SK-N-SH (cell line): ENCODE measurements around the gene ANO10. TPM values are rescaled to one million over a fixed set of nuclear protein-coding genes. Genes with fewer than 3 reads are reported as not detected.

Source experiments
- CTCF ChIA-PET: fragments of 300-600, 350-600 bp; formaldehyde crosslinking; extraction: SDS; loops from one replicate; lab custom pipeline; 2021; lab: Yijun Ruan, JAX
- POLR2A ChIA-PET: fragments of 350-600 bp; sonication (Branson Sonifier 250); formaldehyde crosslinking; extraction: SDS; loops from one replicate; lab custom pipeline; 2020; ENCODE audit warnings: antibody characterized with exemption, inconsistent platforms; lab: Yijun Ruan, JAX
- DNase-seq: peaks from one replicate; pipeline ENCODE4 v3.0.0; 2012
- H2AFZ ChIP-seq: fragments of 200-600 bp; sonication (generic); 2 replicates; pipeline ENCODE4 v1.8.1; 2016; ENCODE audit warnings: antibody characterized with exemption, mild to moderate bottlenecking, low read depth
- H3F3A ChIP-seq: fragments of 200-600 bp; sonication (generic); replicated peaks from 2 replicates; pipeline ENCODE3; 2016; ENCODE audit warnings: antibody characterized with exemption, mild to moderate bottlenecking; ENCODE audit not compliant: insufficient read depth
- H3K27ac ChIP-seq, 2 experiments: fragments of 200-500 bp in 1 of 2; fragments of 200-600 bp in 1 of 2; sonication (Bioruptor generic) in 1 of 2; sonication (generic), shearing (Covaris generic) in 1 of 2; 2 replicates each; pipeline versions ENCODE4 v1.5.1 to v1.6.1; 2014 to 2016; ENCODE audit warnings: low read depth in 2 of 2, inconsistent platforms in 1 of 2, low read length in 1 of 2, mild to moderate bottlenecking in 1 of 2, mixed read lengths in 1 of 2
- H3K27me3 ChIP-seq: fragments of 200-600 bp; sonication (generic), shearing (Covaris generic); 2 replicates; pipeline ENCODE4 v1.6.1; 2016; ENCODE audit warnings: mixed run types; ENCODE audit not compliant: insufficient read depth
- H3K36me3 ChIP-seq, 2 experiments: fragments of 200-500 bp in 1 of 2; fragments of 200-600 bp in 1 of 2; sonication (Bioruptor generic) in 1 of 2; sonication (generic) in 1 of 2; replicated peaks in 1 of 2; 2 replicates each; pipeline versions ENCODE3 to v1.5.1; 2014 to 2016; ENCODE audit warnings: low read length in 1 of 2, mild to moderate bottlenecking in 1 of 2; ENCODE audit not compliant: insufficient read depth in 2 of 2, control insufficient read depth in 1 of 2
- H3K4me1 ChIP-seq, 2 experiments: fragments of 200-500 bp in 1 of 2; fragments of 200-600 bp in 1 of 2; sonication (Bioruptor generic) in 1 of 2; sonication (generic), shearing (Covaris generic) in 1 of 2; 2 replicates each; pipeline versions ENCODE4 v1.5.1 to v1.6.1; 2014 to 2016; ENCODE audit warnings: low read depth in 1 of 2, low read length in 1 of 2, mixed run types in 1 of 2; ENCODE audit not compliant: insufficient read depth in 2 of 2, control insufficient read depth in 1 of 2
- H3K4me2 ChIP-seq: fragments of 200-600 bp; sonication (generic), shearing (Covaris generic); 2 replicates; pipeline ENCODE4 v1.6.1; 2017; ENCODE audit warnings: mixed run types
- H3K4me3 ChIP-seq, 2 experiments: fragments of 200-500 bp in 1 of 2; fragments of 200-600 bp in 1 of 2; sonication (Bioruptor generic) in 1 of 2; sonication (generic), shearing (Covaris generic) in 1 of 2; 2 replicates each; pipeline versions ENCODE4 v1.5.1 to v1.8.1; 2014 to 2016; ENCODE audit warnings: low read depth in 2 of 2, inconsistent platforms in 1 of 2, low read length in 1 of 2, mild to moderate bottlenecking in 1 of 2, mixed read lengths in 1 of 2, moderate library complexity in 1 of 2
- H3K79me2 ChIP-seq: fragments of 200-600 bp; sonication (generic); 2 replicates; pipeline ENCODE4 v1.8.1; 2017; ENCODE audit warnings: mild to moderate bottlenecking; ENCODE audit not compliant: insufficient read depth
- H3K9ac ChIP-seq: fragments of 200-600 bp; sonication (generic); 2 replicates; pipeline ENCODE4 v1.6.1; 2017; ENCODE audit warnings: mixed run types
- H3K9me2 ChIP-seq: fragments of 200-600 bp; sonication (generic); 2 replicates; pipeline ENCODE4 v1.6.1; 2017; ENCODE audit warnings: mixed run types
- H3K9me3 ChIP-seq: fragments of 200-600 bp; sonication (generic); 2 replicates; pipeline ENCODE4 v1.6.1; 2017; ENCODE audit warnings: mixed run types, mild to moderate bottlenecking, moderate library complexity
- H4K20me1 ChIP-seq: fragments of 200-600 bp; sonication (generic); 2 replicates; pipeline ENCODE4 v1.6.1; 2017; ENCODE audit warnings: mild to moderate bottlenecking, mixed run types; ENCODE audit not compliant: insufficient read depth
- ELF1 ChIP-seq: IDR thresholded peaks from 2 replicates; pipeline ENCODE4 v1.4.0; 2012
- FOXM1 ChIP-seq: IDR thresholded peaks from 2 replicates; pipeline ENCODE4 v1.4.0; 2012; ENCODE audit warnings: low read depth, mild to moderate bottlenecking
- GATA2 ChIP-seq: sonication (generic); formaldehyde crosslinking; IDR thresholded peaks from 2 replicates; pipeline ENCODE4 v1.5.0; 2020; ENCODE audit warnings: mild to moderate bottlenecking, missing genetic modification reagents
- MEF2A ChIP-seq: IDR thresholded peaks from 2 replicates; pipeline ENCODE4 v1.4.0; 2012; ENCODE audit warnings: low read depth, borderline replicate concordance
- MXI1 ChIP-seq: IDR thresholded peaks from 2 replicates; pipeline ENCODE4 v1.6.1; 2012; ENCODE audit warnings: mild to moderate bottlenecking, low read depth, low read length, improper control_type of control experiment
- NFIC ChIP-seq: IDR thresholded peaks from 2 replicates; pipeline ENCODE4 v1.4.0; 2012; ENCODE audit warnings: borderline replicate concordance
- POLR2AphosphoS5 ChIP-seq: IDR thresholded peaks from 2 replicates; pipeline ENCODE4 v1.6.1; 2012; ENCODE audit warnings: low read depth, low read length
- RAD21 ChIP-seq: IDR thresholded peaks from 2 replicates; pipeline ENCODE4 v1.6.1; 2012; ENCODE audit warnings: mild to moderate bottlenecking, low read length
- RFX5 ChIP-seq: IDR thresholded peaks from 2 replicates; pipeline ENCODE4 v1.6.1; 2012; ENCODE audit warnings: mild to moderate bottlenecking, improper control_type of control experiment, low read length
- RXRA ChIP-seq: IDR thresholded peaks from 2 replicates; pipeline ENCODE4 v1.4.0; 2012; ENCODE audit warnings: low read depth, mild to moderate bottlenecking, borderline replicate concordance
- SIN3A ChIP-seq: IDR thresholded peaks from 2 replicates; pipeline ENCODE4 v1.6.1; 2012; ENCODE audit warnings: low read depth, mild to moderate bottlenecking, low read length, moderate library complexity, borderline replicate concordance
- WGBS: methylation state at CpG from one replicate; pipeline ENCODE4 v1.1.6; 2017; ENCODE audit warnings: low lambda C conversion rate; 5-methylcytosine and 5-hydroxymethylcytosine counted together
- polyA plus RNA-seq, 3 experiments: library from polyadenylated mRNA; depleted of rRNA; stranded (reverse); fragments of >200 nt; gene quantifications; 2 replicates each; pipeline ENCODE4 v1.2.3, GENCODE V29; 2012
- TF ChIP-seq, protein P1 (sequence below): IDR thresholded peaks from 2 replicates; pipeline ENCODE4; 2012
- TF ChIP-seq, protein P2 (sequence below): fragments of 150-350 bp; IDR thresholded peaks from 2 replicates; pipeline ENCODE4 v1.6.1; 2016; ENCODE audit warnings: mild to moderate bottlenecking, low read depth, low read length
- TF ChIP-seq, protein P3 (sequence below): IDR thresholded peaks from 2 replicates; pipeline ENCODE4 v1.4.0; 2012; ENCODE audit warnings: low read depth, borderline replicate concordance
- TF ChIP-seq, protein P4 (sequence below): IDR thresholded peaks from 2 replicates; pipeline ENCODE4 v1.4.0; 2012; ENCODE audit warnings: low read depth, borderline replicate concordance
- TF ChIP-seq, protein P5 (sequence below): IDR thresholded peaks from 2 replicates; pipeline ENCODE4 v1.4.0; 2012; ENCODE audit warnings: low read depth
- TF ChIP-seq, protein P6 (sequence below): fragments of 150-350 bp; IDR thresholded peaks from 2 replicates; pipeline ENCODE4 v1.6.1; 2017; ENCODE audit warnings: antibody characterized with exemption, low read length, low read depth, borderline replicate concordance

Gene ANO10
- polyA plus RNA-seq, 1 of the 3 experiments (the other 2 are of a cell fraction): 16.8 TPM

DNA sequence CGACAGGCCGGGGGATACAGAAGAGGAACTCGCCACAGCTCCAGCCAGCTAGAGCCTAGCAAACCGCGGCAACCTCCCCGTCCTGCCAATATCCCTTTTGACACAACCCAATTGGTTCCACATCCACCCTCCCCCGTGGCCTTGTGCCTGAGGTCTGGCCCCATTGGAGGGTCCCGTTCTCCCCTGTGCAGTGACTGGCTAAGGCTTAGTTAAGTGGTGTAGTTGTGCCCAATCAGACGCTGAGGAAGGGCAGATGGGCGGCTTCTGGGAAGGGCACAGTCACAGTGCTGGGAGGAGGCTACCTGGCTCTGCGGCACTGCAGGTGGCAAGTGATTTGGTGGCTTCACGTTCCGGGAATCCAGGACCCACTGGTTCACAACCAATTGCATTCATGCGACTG is 256.9 kb downstream of the ANO10 start:
- Histone ChIP-seq H3K79me2 (no peaks in the 10 kb centered on the region), H3K4me3 (no peak overlapping the region), H3K9ac (no peak overlapping the region), H2AFZ (no peak overlapping the region), H3K27me3 (no peaks in the 10 kb centered on the region), H3K9me2 (no peaks in the 10 kb centered on the region), H3K36me3 (no peaks in the 10 kb centered on the region), H3K4me1 (no peaks in the 10 kb centered on the region; a peak in 1 of 4 replicates), H3K4me2 (no peak overlapping the region), H3K27ac (no peak overlapping the region), H3F3A (no peaks in the 10 kb centered on the region), H3K9me3 (no peaks in the 10 kb centered on the region), H4K20me1 (no peaks in the 10 kb centered on the region)
- TF ChIP-seq MEF2A (no peak), RAD21 (no peak), POLR2AphosphoS5 (no peak), FOXM1 (no peak)
- TF ChIP-seq, protein P1, sequence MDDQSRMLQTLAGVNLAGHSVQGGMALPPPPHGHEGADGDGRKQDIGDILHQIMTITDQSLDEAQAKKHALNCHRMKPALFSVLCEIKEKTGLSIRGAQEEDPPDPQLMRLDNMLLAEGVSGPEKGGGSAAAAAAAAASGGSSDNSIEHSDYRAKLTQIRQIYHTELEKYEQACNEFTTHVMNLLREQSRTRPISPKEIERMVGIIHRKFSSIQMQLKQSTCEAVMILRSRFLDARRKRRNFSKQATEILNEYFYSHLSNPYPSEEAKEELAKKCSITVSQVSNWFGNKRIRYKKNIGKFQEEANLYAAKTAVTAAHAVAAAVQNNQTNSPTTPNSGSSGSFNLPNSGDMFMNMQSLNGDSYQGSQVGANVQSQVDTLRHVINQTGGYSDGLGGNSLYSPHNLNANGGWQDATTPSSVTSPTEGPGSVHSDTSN: no peak
- TF ChIP-seq, protein P2, sequence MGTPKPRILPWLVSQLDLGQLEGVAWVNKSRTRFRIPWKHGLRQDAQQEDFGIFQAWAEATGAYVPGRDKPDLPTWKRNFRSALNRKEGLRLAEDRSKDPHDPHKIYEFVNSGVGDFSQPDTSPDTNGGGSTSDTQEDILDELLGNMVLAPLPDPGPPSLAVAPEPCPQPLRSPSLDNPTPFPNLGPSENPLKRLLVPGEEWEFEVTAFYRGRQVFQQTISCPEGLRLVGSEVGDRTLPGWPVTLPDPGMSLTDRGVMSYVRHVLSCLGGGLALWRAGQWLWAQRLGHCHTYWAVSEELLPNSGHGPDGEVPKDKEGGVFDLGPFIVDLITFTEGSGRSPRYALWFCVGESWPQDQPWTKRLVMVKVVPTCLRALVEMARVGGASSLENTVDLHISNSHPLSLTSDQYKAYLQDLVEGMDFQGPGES: no peak
- TF ChIP-seq, protein P3, sequence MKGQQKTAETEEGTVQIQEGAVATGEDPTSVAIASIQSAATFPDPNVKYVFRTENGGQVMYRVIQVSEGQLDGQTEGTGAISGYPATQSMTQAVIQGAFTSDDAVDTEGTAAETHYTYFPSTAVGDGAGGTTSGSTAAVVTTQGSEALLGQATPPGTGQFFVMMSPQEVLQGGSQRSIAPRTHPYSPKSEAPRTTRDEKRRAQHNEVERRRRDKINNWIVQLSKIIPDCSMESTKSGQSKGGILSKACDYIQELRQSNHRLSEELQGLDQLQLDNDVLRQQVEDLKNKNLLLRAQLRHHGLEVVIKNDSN: no peak
- TF ChIP-seq, protein P4, sequence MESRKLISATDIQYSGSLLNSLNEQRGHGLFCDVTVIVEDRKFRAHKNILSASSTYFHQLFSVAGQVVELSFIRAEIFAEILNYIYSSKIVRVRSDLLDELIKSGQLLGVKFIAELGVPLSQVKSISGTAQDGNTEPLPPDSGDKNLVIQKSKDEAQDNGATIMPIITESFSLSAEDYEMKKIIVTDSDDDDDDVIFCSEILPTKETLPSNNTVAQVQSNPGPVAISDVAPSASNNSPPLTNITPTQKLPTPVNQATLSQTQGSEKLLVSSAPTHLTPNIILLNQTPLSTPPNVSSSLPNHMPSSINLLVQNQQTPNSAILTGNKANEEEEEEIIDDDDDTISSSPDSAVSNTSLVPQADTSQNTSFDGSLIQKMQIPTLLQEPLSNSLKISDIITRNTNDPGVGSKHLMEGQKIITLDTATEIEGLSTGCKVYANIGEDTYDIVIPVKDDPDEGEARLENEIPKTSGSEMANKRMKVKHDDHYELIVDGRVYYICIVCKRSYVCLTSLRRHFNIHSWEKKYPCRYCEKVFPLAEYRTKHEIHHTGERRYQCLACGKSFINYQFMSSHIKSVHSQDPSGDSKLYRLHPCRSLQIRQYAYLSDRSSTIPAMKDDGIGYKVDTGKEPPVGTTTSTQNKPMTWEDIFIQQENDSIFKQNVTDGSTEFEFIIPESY: no peak
- DNase-seq: no peak
- CTCF ChIA-PET: no interaction called here
- POLR2A ChIA-PET: no interaction called here
- WGBS: 100% methylated on average over 3 of the region's 14 CpGs

DNA sequence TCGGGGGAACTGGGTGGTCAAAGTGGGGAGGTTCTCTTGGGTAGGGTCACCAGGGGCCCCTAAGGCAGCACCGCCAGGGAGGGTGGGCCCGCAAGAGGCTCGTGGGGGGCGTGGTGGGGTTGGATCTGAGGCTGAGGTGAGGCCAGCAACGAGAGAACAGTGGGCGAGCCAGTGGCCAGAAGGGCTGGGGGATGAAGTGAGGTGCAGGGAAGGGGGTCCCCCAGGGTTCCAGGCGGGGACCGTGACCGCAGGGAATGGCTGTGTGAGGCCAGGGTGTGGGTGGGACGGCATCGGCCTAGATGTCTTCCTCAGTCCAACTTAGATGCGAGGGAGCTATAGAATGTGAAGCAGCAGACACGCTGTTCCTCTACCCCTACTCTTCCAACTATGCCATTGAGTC is 257.3 kb downstream of the ANO10 start:
- H3K9me3 ChIP-seq: no peaks in the 10 kb centered on the region
- ChIA-PET POLR2A (no interaction called here), CTCF (no interaction called here)
- no peaks in the 10 kb centered on the region for H4K20me1 ChIP-seq
- H2AFZ ChIP-seq: no peak overlapping the region
- 97% methylated on average over 13 of the region's 14 CpGs for WGBS
- no peak overlapping the region for H3K4me2 ChIP-seq
- no peak overlapping the region for H3K27ac ChIP-seq
- no peak overlapping the region for H3K4me3 ChIP-seq
- no peaks in the 10 kb centered on the region for H3K79me2 ChIP-seq
- no peaks in the 10 kb centered on the region for H3K9me2 ChIP-seq
- DNase-seq: no peak
- H3K36me3 ChIP-seq: no peaks in the 10 kb centered on the region
- H3K4me1 ChIP-seq: no peaks in the 10 kb centered on the region; a peak in 1 of 4 replicates
- no peaks in the 10 kb centered on the region for H3F3A ChIP-seq
- H3K27me3 ChIP-seq: no peaks in the 10 kb centered on the region
- H3K9ac ChIP-seq: no peak overlapping the region
- TF ChIP-seq POLR2AphosphoS5: no peak
- TF ChIP-seq, protein P4: no peak
- TF ChIP-seq FOXM1: no peak
- no peak for TF ChIP-seq NFIC
- TF ChIP-seq RXRA: no peak
- TF ChIP-seq, protein P2: no peak
- no peak for TF ChIP-seq RAD21
- TF ChIP-seq ELF1: no peak
- TF ChIP-seq RFX5: no peak
- TF ChIP-seq SIN3A: no peak
- TF ChIP-seq, protein P5, sequence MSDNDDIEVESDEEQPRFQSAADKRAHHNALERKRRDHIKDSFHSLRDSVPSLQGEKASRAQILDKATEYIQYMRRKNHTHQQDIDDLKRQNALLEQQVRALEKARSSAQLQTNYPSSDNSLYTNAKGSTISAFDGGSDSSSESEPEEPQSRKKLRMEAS: no peak
- no peak for TF ChIP-seq GATA2 (CRISPR knock-in tag)
- TF ChIP-seq, protein P6, sequence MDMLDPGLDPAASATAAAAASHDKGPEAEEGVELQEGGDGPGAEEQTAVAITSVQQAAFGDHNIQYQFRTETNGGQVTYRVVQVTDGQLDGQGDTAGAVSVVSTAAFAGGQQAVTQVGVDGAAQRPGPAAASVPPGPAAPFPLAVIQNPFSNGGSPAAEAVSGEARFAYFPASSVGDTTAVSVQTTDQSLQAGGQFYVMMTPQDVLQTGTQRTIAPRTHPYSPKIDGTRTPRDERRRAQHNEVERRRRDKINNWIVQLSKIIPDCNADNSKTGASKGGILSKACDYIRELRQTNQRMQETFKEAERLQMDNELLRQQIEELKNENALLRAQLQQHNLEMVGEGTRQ: no peak
- no peak for TF ChIP-seq MXI1
